A549 (cell line): ENCODE results near the gene MAP3K4.

Source experiments
- CTCF ChIP-seq: fragments of >200 bp; sonication (Bioruptor Twin); formaldehyde crosslinking; IDR thresholded peaks from 3 replicates; pipeline ENCODE4 v1.5.1; 2016
- EHF ChIP-seq: fragments of 250-450 bp; sonication (Bioruptor Pico); IDR thresholded peaks from 2 replicates; pipeline ENCODE4 v1.5.0; 2020; ENCODE audit warnings: mild to moderate bottlenecking
- EP300 ChIP-seq, 2 experiments: fragments of >200 bp; sonication (Bioruptor Twin); formaldehyde crosslinking; IDR thresholded peaks; 2 replicates in 1 of 2; 3 replicates in 1 of 2; pipeline ENCODE4 v1.6.1; 2016 to 2017
- POLR2A ChIP-seq: IDR thresholded peaks from 2 replicates; pipeline ENCODE4 v1.6.1; 2012; ENCODE audit warnings: mild to moderate bottlenecking, low read length

DNA sequence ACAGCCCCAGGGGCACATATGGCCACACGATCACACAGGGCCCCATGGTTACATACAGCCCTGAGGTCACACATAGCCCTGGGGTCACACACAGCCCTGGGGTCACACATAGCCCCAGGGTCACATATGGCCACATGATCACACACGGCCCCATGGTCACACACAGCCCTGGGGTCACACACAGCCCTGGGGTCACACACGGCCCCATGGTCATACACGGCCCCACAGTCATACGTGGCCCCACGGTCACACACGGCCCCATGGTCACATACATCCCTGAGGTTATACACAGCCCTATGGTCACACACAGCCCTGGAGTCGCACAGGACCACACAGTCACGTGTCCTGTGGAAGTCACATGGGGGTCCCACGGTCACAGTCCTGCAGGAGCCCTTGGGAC, 162.2 kb downstream of the MAP3K4 start:
- no peak for TF ChIP-seq CTCF
- no peak for TF ChIP-seq EHF (CRISPR knock-in tag)
- TF ChIP-seq EP300 (IDR thresholded peaks at IDR 0.05), result no peak
- no peak for TF ChIP-seq POLR2A
